GM19467 (cell line): Measurements from ENCODE around the gene SLC2A14.

Experiments
- ATAC-seq: cut with Tn5 transposase; IDR thresholded peaks from one replicate; pipeline ENCODE4 v1.9.1; 2021; ENCODE audit warnings: mild to moderate bottlenecking, moderate library complexity; ENCODE audit not compliant: unreplicated experiment

The SLC2A14 gene

GRCh38 chr12:7769999-7770398 lies 102.7 kb downstream of the SLC2A14 start:
- ATAC-seq: no peak
